ENCODE results near the gene SLC5A9.
"Not testable (repeated sequence)": the region's sequence is repeated elsewhere in the genome, so short reads cannot be mapped to it uniquely, and the experiment has no call there.

Gene SLC5A9

GRCh38 chr1:48254254-48254653, 31.7 kb downstream of the SLC5A9 start:
- Histone ChIP-seq H3K4me3 (ENCODE audit: low read depth, low read length) (no peak overlapping the region), H3K27ac (no peak overlapping the region)
- DNase-seq, result no peak

GRCh38 chr1:48258106-48258505, 35.6 kb downstream of the SLC5A9 start:
- no peaks in the 10 kb centered on the region for H3K36me3 ChIP-seq (replicated peaks)
- in situ Hi-C loops (cut with HindIII; ENCODE audit: low pct_ligation_motif_present, low sequenced_read_pairs), result no loop called here
- H3K27ac ChIP-seq, result no peak overlapping the region
- DNase-seq, result no peak
- TF ChIP-seq CTCF (IDR thresholded peaks at IDR 0.05; ENCODE audit: low read depth, low read length, missing control alignments), result no peak
- H3K4me3 ChIP-seq (ENCODE audit: low read depth, low read length), result no peak overlapping the region
- H3K27me3 ChIP-seq (replicated peaks), result no peaks in the 10 kb centered on the region

More at GRCh38 chr1:48254254-48254653, 31.7 kb downstream of the SLC5A9 start:
- no peaks in the 10 kb centered on the region for H3K27me3 ChIP-seq (replicated peaks)
- H3K36me3 ChIP-seq (replicated peaks), result no peaks in the 10 kb centered on the region
- in situ Hi-C loops (cut with HindIII; ENCODE audit: low pct_ligation_motif_present, low sequenced_read_pairs), result no loop called here
- TF ChIP-seq CTCF (IDR thresholded peaks at IDR 0.05; ENCODE audit: low read depth, low read length, missing control alignments), result no peak

GRCh38 chr1:48261881-48262400, 39.4 kb downstream of the SLC5A9 start:
- Histone ChIP-seq H3K27me3 (replicated peaks) (no peaks in the 10 kb centered on the region), H3K4me3 (ENCODE audit: low read depth, low read length) (no peak overlapping the region), H3K36me3 (replicated peaks) (no peaks in the 10 kb centered on the region), H3K27ac (no peak overlapping the region)
- TF ChIP-seq CTCF (IDR thresholded peaks at IDR 0.05; ENCODE audit: low read depth, low read length, missing control alignments), result no peak
- in situ Hi-C loops (cut with HindIII; ENCODE audit: low pct_ligation_motif_present, low sequenced_read_pairs), result no loop called here
- DNase-seq, result no peak

GRCh38 chr1:48263041-48263440, 40.5 kb downstream of the SLC5A9 start:
- in situ Hi-C loops (cut with HindIII; ENCODE audit: low pct_ligation_motif_present, low sequenced_read_pairs), result no loop called here
- Histone ChIP-seq H3K4me3 (ENCODE audit: low read depth, low read length) (no peak overlapping the region), H3K27ac (no peak overlapping the region), H3K36me3 (replicated peaks) (no peaks in the 10 kb centered on the region), H3K27me3 (replicated peaks) (no peaks in the 10 kb centered on the region)
- no peak for TF ChIP-seq CTCF (IDR thresholded peaks at IDR 0.05; ENCODE audit: low read depth, low read length, missing control alignments)
- no peak for DNase-seq

GRCh38 chr1:48266576-48266975, 44.1 kb downstream of the SLC5A9 start:
- Histone ChIP-seq H3K27ac (no peak overlapping the region), H3K27me3 (replicated peaks) (no peaks in the 10 kb centered on the region), H3K4me3 (ENCODE audit: low read depth, low read length) (no peak overlapping the region), H3K36me3 (replicated peaks) (no peaks in the 10 kb centered on the region)
- in situ Hi-C loops (cut with HindIII; ENCODE audit: low pct_ligation_motif_present, low sequenced_read_pairs), result no loop called here
- no peak for DNase-seq
- TF ChIP-seq CTCF (IDR thresholded peaks at IDR 0.05; ENCODE audit: low read depth, low read length, missing control alignments), result no peak

GRCh38 chr1:48277437-48277836, 54.9 kb downstream of the SLC5A9 start:
- H3K4me3 ChIP-seq (ENCODE audit: low read depth, low read length); H3K27me3 ChIP-seq (replicated peaks); in situ Hi-C loops (cut with HindIII; ENCODE audit: low pct_ligation_motif_present, low sequenced_read_pairs); DNase-seq; H3K27ac ChIP-seq; H3K36me3 ChIP-seq (replicated peaks): not testable (repeated sequence)

GRCh38 chr1:48282329-48282728, 59.8 kb downstream of the SLC5A9 start:
- in situ Hi-C loops (cut with HindIII; ENCODE audit: low pct_ligation_motif_present, low sequenced_read_pairs); H3K27ac ChIP-seq; DNase-seq; H3K4me3 ChIP-seq (ENCODE audit: low read depth, low read length); H3K27me3 ChIP-seq (replicated peaks); H3K36me3 ChIP-seq (replicated peaks): not testable (repeated sequence)

GRCh38 chr1:48284696-48285420, 62.3 kb downstream of the SLC5A9 start:
- H3K36me3 ChIP-seq (replicated peaks); H3K27me3 ChIP-seq (replicated peaks); DNase-seq; H3K27ac ChIP-seq; H3K4me3 ChIP-seq (ENCODE audit: low read depth, low read length); in situ Hi-C loops (cut with HindIII; ENCODE audit: low pct_ligation_motif_present, low sequenced_read_pairs): not testable (repeated sequence)

Data from brain microvascular endothelial cell (primary cell).